K562 (cell line): Measurements from ENCODE around the gene NUDCD3. TPM values are rescaled to one million over a fixed set of nuclear protein-coding genes. Genes with fewer than 3 reads are reported as not detected.

Source experiments
- ATAC-seq: fragments of 200-7000 bp; cut with Tn5 transposase; 3 replicates; pipeline ENCODE4 v1.9.1; 2020; ENCODE audit warnings: moderate library complexity
- BruUV-seq: library from RNA; stranded (reverse); fragments of 400-500 nt; replicated peaks from 2 replicates; lab custom pipeline; 2021; lab: Mats Ljungman, UMichigan
- CTCF ChIA-PET: fragments of 300-600 bp; formaldehyde crosslinking; extraction: SDS; loops from one replicate; lab custom pipeline; 2021; ENCODE audit warnings: low intra/inter-chr PET ratio; lab: Yijun Ruan, JAX
- POLR2A ChIA-PET: fragments of 300-600, 350-650 bp; sonication (Branson Sonifier 250); formaldehyde crosslinking; extraction: SDS; loops from one replicate; lab custom pipeline; 2021; ENCODE audit warnings: antibody characterized with exemption, inconsistent platforms; lab: Yijun Ruan, JAX
- DNase-seq, 4 experiments: peaks; one replicate each; pipeline versions ENCODE4 v3.0.0 to v3.0.0-alpha.2; 2011 to 2018; ENCODE audit warnings: low spot score in 3 of 4, mixed read lengths in 3 of 4; ENCODE audit errors: extremely low read depth in 1 of 4
- FAIRE-seq: peaks from 2 replicates; lab custom pipeline; 2011; peaks lifted over from hg19 to GRCh38; lab: Jason Lieb, UNC
- H2AFZ ChIP-seq: 2 replicates; pipeline ENCODE4 v1.6.0; 2011; ENCODE audit warnings: low read depth, low read length, control low read depth, inconsistent platforms
- H3K27ac ChIP-seq: fragments of 200-600 bp; 3 replicates; pipeline ENCODE4 v1.8.0; 2011; ENCODE audit warnings: low read depth, mild to moderate bottlenecking, control low read depth, inconsistent platforms, low read length, moderate library complexity, mixed read lengths; ENCODE audit errors: extremely low read depth
- H3K27me3 ChIP-seq, 2 experiments: fragments of 300-600 bp in 1 of 2; 2 replicates in 1 of 2; 3 replicates in 1 of 2; pipeline versions ENCODE4 v1.6.0 to v1.8.0; 2011; ENCODE audit warnings: inconsistent platforms in 2 of 2, low read length in 2 of 2, mild to moderate bottlenecking in 1 of 2, mixed read lengths in 1 of 2, moderate library complexity in 1 of 2; ENCODE audit not compliant: control insufficient read depth in 2 of 2, insufficient read depth in 2 of 2
- H3K36me3 ChIP-seq: fragments of 300-600 bp; 3 replicates; pipeline ENCODE4 v1.8.0; 2011; ENCODE audit warnings: mild to moderate bottlenecking, low read length, inconsistent platforms; ENCODE audit not compliant: control insufficient read depth, insufficient read depth
- H3K4me1 ChIP-seq, 2 experiments: fragments of 200-600 bp in 1 of 2; replicated peaks in 1 of 2; 2 replicates in 1 of 2; 3 replicates in 1 of 2; pipeline versions ENCODE4 v1.5.1 to v1.8.0; 2011; ENCODE audit warnings: inconsistent platforms in 2 of 2, low read length in 2 of 2, mild to moderate bottlenecking in 1 of 2, mixed read lengths in 1 of 2, moderate library complexity in 1 of 2; ENCODE audit not compliant: control insufficient read depth in 2 of 2, insufficient read depth in 2 of 2
- H3K4me2 ChIP-seq: 2 replicates; pipeline ENCODE4 v1.6.1; 2011; ENCODE audit warnings: low read length, control low read depth, inconsistent platforms, mixed read lengths; ENCODE audit not compliant: insufficient read depth
- H3K4me3 ChIP-seq: fragments of 200-600 bp; sonication (generic), shearing (Covaris generic); 2 replicates; pipeline ENCODE4 v1.5.1; 2016; ENCODE audit warnings: control low read depth, inconsistent platforms
- H3K79me2 ChIP-seq: fragments of 200-600 bp; 3 replicates; pipeline ENCODE4 v1.8.0; 2011; ENCODE audit warnings: low read length, inconsistent platforms; ENCODE audit not compliant: control insufficient read depth, insufficient read depth
- H3K9ac ChIP-seq, 2 experiments: 2 replicates each; pipeline versions ENCODE4 v1.6.0 to v1.6.1; 2011; ENCODE audit warnings: low read depth in 2 of 2, low read length in 2 of 2, control low read depth in 1 of 2, inconsistent platforms in 1 of 2, mild to moderate bottlenecking in 1 of 2, mixed read lengths in 1 of 2; ENCODE audit not compliant: insufficient read depth in 1 of 2
- H3K9me1 ChIP-seq: one replicate; pipeline ENCODE4 v1.6.0; 2011; ENCODE audit warnings: inconsistent platforms, mild to moderate bottlenecking, low read length, moderate library complexity; ENCODE audit not compliant: control insufficient read depth, insufficient read depth
- H3K9me3 ChIP-seq: replicated peaks from 2 replicates; pipeline ENCODE4 v1.5.1; 2011; ENCODE audit warnings: low read depth, low read length, inconsistent platforms; ENCODE audit not compliant: control insufficient read depth, insufficient read depth
- H4K20me1 ChIP-seq: replicated peaks from 2 replicates; pipeline ENCODE4 v1.6.1; 2011; ENCODE audit warnings: low read length, inconsistent platforms, mixed read lengths; ENCODE audit not compliant: control insufficient read depth, insufficient read depth
- ARID3B ChIP-seq: fragments of 250-450 bp; sonication (Bioruptor Pico); IDR thresholded peaks from 2 replicates; pipeline ENCODE4 v1.4.0; 2020; ENCODE audit warnings: borderline replicate concordance
- BACH1 ChIP-seq: fragments of 200-800 bp; sonication (Bioruptor generic); IDR thresholded peaks from 2 replicates; pipeline ENCODE4 v1.6.1; 2016; ENCODE audit warnings: missing genetic modification characterization, missing compliant biosample characterization
- CBX3 ChIP-seq, 2 experiments: IDR thresholded peaks; 1 replicate in 1 of 2; 2 replicates in 1 of 2; pipeline ENCODE4 v1.6.1; 2012; ENCODE audit warnings: inconsistent platforms in 2 of 2, low read length in 2 of 2, borderline replicate concordance in 1 of 2, control low read depth in 1 of 2
- CTCFL ChIP-seq: IDR thresholded peaks from 2 replicates; pipeline ENCODE4 v1.6.1; 2011; ENCODE audit warnings: borderline replicate concordance, low read depth, mild to moderate bottlenecking, moderate library complexity, low read length; ENCODE audit not compliant: insufficient read depth, poor library complexity, severe bottlenecking
- DPF2 ChIP-seq: fragments of 450-650 bp; IDR thresholded peaks from 2 replicates; pipeline ENCODE4 v1.6.1; 2016
- HLTF ChIP-seq: fragments of 450-650 bp; IDR thresholded peaks from 2 replicates; pipeline ENCODE4 v1.6.1; 2016
- HNRNPL ChIP-seq: fragments of 200-400 bp; formaldehyde crosslinking; IDR thresholded peaks from 2 replicates; pipeline ENCODE4 v1.6.1; 2017; ENCODE audit warnings: low read depth, mild to moderate bottlenecking, low read length
- HNRNPLL ChIP-seq: fragments of 200-400 bp; formaldehyde crosslinking; IDR thresholded peaks from 2 replicates; pipeline ENCODE4 v1.6.1; 2017; ENCODE audit warnings: low read length, low read depth, mild to moderate bottlenecking; ENCODE audit not compliant: poor library complexity, severe bottlenecking
- PHTF2 ChIP-seq: fragments of 250-450 bp; sonication (Bioruptor Pico); IDR thresholded peaks from 2 replicates; pipeline ENCODE4 v1.5.0; 2021; ENCODE audit warnings: mild to moderate bottlenecking
- RAD21 ChIP-seq, 2 experiments: fragments of 250-450 bp in 1 of 2; fragments of 450-650 bp in 1 of 2; sonication (Bioruptor Pico) in 1 of 2; formaldehyde crosslinking in 1 of 2; IDR thresholded peaks in 1 of 2; conservative IDR thresholded peaks in 1 of 2; 2 replicates each; pipeline versions ENCODE4 v1.4.0 to v1.8.0; 2020 to 2022; ENCODE audit warnings: mild to moderate bottlenecking in 2 of 2, moderate library complexity in 1 of 2
- RBM34 ChIP-seq: fragments of 200-400 bp; formaldehyde crosslinking; IDR thresholded peaks from 2 replicates; pipeline ENCODE4 v1.6.1; 2018; ENCODE audit warnings: low read length, borderline replicate concordance; ENCODE audit not compliant: insufficient read depth
- SRSF3 ChIP-seq: fragments of 200-400 bp; formaldehyde crosslinking; IDR thresholded peaks from 2 replicates; pipeline ENCODE4 v1.6.1; 2016; ENCODE audit warnings: mild to moderate bottlenecking, low read length, moderate library complexity; ENCODE audit not compliant: insufficient read depth
- TRIM24 ChIP-seq, 2 experiments: fragments of 450-650 bp; IDR thresholded peaks; 2 replicates each; pipeline ENCODE4 v1.6.1; 2016
- TRIM28 ChIP-seq: fragments of 450-650 bp; IDR thresholded peaks from 2 replicates; pipeline ENCODE4 v1.6.1; 2017
- ZNF280A ChIP-seq: fragments of 450-650 bp; IDR thresholded peaks from 2 replicates; pipeline ENCODE4 v1.6.1; 2018; ENCODE audit warnings: mild to moderate bottlenecking, low read depth; ENCODE audit not compliant: partially characterized antibody
- WGBS: fragments of 100-300 bp; shearing (Covaris generic); methylation state at CpG from one replicate; pipeline ENCODE4 v1.1.6; 2016; ENCODE audit warnings: low coverage, mixed read lengths; ENCODE audit not compliant: insufficient coverage; ENCODE audit errors: missing lambda C conversion rate; 5-methylcytosine and 5-hydroxymethylcytosine counted together
- in situ Hi-C: fragments of 300-500 bp; cut with MboI; formaldehyde crosslinking; loops from 4 replicates; pipeline ENCODE4 v1.15.0; 2018; ENCODE audit warnings: inconsistent platforms, mixed read lengths
- intact Hi-C: fragments of 100-400 bp; cut with micrococcal nuclease; formaldehyde crosslinking; loops from 2 replicates; pipeline ENCODE4 v1.14.2; 2022
- polyA plus RNA-seq, 8 experiments: library from polyadenylated mRNA; depleted of rRNA in 4 of 8; stranded (reverse) in 5 of 8; unstranded in 3 of 8; fragments of >200 nt; fragmentation: Nextera tagmentation in 2 of 8; fragmentation: Illumina TruSeq in 1 of 8; extraction: Ambion mirVana in 2 of 8; extraction: Trizol in 1 of 8; gene quantifications; 2 replicates each; pipeline versions ENCODE4 v1.2.1 to v1.2.3, GENCODE V29; 2011 to 2014; ENCODE audit warnings: inconsistent platforms in 1 of 8, missing spikeins in 1 of 8
- total RNA-seq, 7 experiments: library from RNA; depleted of rRNA in 6 of 7; stranded (reverse); fragments of >200 nt in 6 of 7; fragmentation: Illumina TruSeq in 2 of 7; extraction: Trizol in 2 of 7; gene quantifications; 2 replicates each; pipeline versions ENCODE4 v1.2.1 to v1.2.3, GENCODE V29; 2011 to 2021; ENCODE audit warnings: low replicate concordance in 1 of 7

NUDCD3 gene
- total and polyA plus RNA-seq, 9 of the 15 experiments (the other 6 are each of a cell fraction or from before 2014, with no cell fraction given), result 24.8 to 64.2 (median 42.6) TPM

GRCh38 chr7:44482502-44483485, 7.7 kb downstream of the NUDCD3 start:
- Histone ChIP-seq H3K36me3 (peaks cover 78% of the 10 kb centered on the region), H3K9me1 (no peaks in the 10 kb centered on the region), H3K9me3 (peaks cover 9% of the 10 kb centered on the region), H3K4me1 (no peaks in the 10 kb centered on the region; a peak in 1 of 5 replicates), H3K27ac (no peak overlapping the region), H3K4me3 (no peak overlapping the region), H3K9ac (no peak overlapping the region), H3K27me3 (no peaks in the 10 kb centered on the region), H4K20me1 (no peaks in the 10 kb centered on the region), H2AFZ (no peak overlapping the region), H3K4me2 (no peak overlapping the region), H3K79me2 (peaks cover 32% of the 10 kb centered on the region)
- ATAC-seq (no peak), FAIRE-seq (peak; percentile 26), DNase-seq (no peak)
- no TSS peak for BruUV-seq
- intact Hi-C loops (no loop called here), in situ Hi-C loops (no loop called here)
- CTCF ChIA-PET, result no interaction called here
- WGBS, result 100% methylated on average over 2 of the region's 2 CpGs
- POLR2A ChIA-PET, result interaction anchor here (0.6 kb wide), 1 partner anchor 10 kb away, joined by 3 read pairs; no protein-coding TSS in a partner anchor
- TF ChIP-seq CBX3 (IDR thresholded peaks at IDR 0.05; ENCODE audit: borderline replicate concordance in 1 of 2, low read length in 2 of 2) (peak in 1 of 2 experiments; percentile 94; a peak in 2 of 3 replicates), CTCFL (no peak), TRIM28 (peak; percentile 81), ARID3B (CRISPR knock-in tag) (no peak), DPF2 (no peak), PHTF2 (CRISPR knock-in tag) (no peak), RBM34 (no peak), HLTF (no peak), ZNF280A (peak; percentile 69), RAD21 (CRISPR knock-in tag; conservative IDR thresholded peaks at IDR 0.05 in 1 of 2, IDR thresholded peaks at IDR 0.05 in 1 of 2) (no peak), BACH1 (no peak), SRSF3 (no peak), HNRNPL (no peak), HNRNPLL (no peak), TRIM24 (IDR thresholded peaks at IDR 0.05) (peak in 1 of 2 experiments; percentile 44; a peak in 1 of 4 replicates)
